HEK293 (cell line): ENCODE results near the gene TRAF3.

Experiments
- CTCF ChIA-PET: fragments of 350-600 bp; formaldehyde crosslinking; extraction: SDS; loops from one replicate; lab custom pipeline; 2021; ENCODE audit warnings: antibody characterized with exemption; lab: Yijun Ruan, JAX
- POLR2A ChIA-PET: fragments of 300-600 bp; formaldehyde crosslinking; extraction: SDS; loops from one replicate; lab custom pipeline; 2020; ENCODE audit warnings: antibody characterized with exemption, inconsistent platforms; lab: Yijun Ruan, JAX
- H3K27ac ChIP-seq: fragments of 200-500 bp; sonication (Bioruptor generic); 2 replicates; pipeline ENCODE4 v1.5.1; 2014; ENCODE audit warnings: low read depth, low read length, control low read depth, inconsistent platforms; ENCODE audit errors: extremely low read depth
- H3K36me3 ChIP-seq, 2 experiments: fragments of 200-500 bp in 1 of 2; sonication (Bioruptor generic) in 1 of 2; 1 replicate in 1 of 2; 2 replicates in 1 of 2; pipeline ENCODE4 v1.5.1; 2014 to 2017; ENCODE audit warnings: inconsistent platforms in 2 of 2, low read length in 2 of 2; ENCODE audit not compliant: control insufficient read depth in 2 of 2, insufficient read depth in 1 of 2
- H3K4me1 ChIP-seq: fragments of 200-500 bp; sonication (Bioruptor generic); 2 replicates; pipeline ENCODE4 v1.5.1; 2014; ENCODE audit warnings: mild to moderate bottlenecking, low read length, inconsistent platforms; ENCODE audit not compliant: control insufficient read depth, insufficient read depth
- H3K4me3 ChIP-seq: 2 replicates; pipeline ENCODE4 v1.5.1; 2011; ENCODE audit warnings: low read depth, mild to moderate bottlenecking, control low read depth, low read length, moderate library complexity
- H3K9me3 ChIP-seq: fragments of 200-500 bp; sonication (Bioruptor generic); 2 replicates; pipeline ENCODE4 v1.5.1; 2014; ENCODE audit warnings: low read depth, low read length, inconsistent platforms; ENCODE audit not compliant: control insufficient read depth, insufficient read depth
- AEBP2 ChIP-seq: fragments of 450-650 bp; formaldehyde crosslinking; IDR thresholded peaks from 2 replicates; pipeline ENCODE4 v1.5.1; 2016; ENCODE audit warnings: missing biosample characterization, missing genetic modification characterization, borderline replicate concordance
- PBX3 ChIP-seq: sonication (generic); formaldehyde crosslinking; IDR thresholded peaks from 2 replicates; pipeline ENCODE4 v1.8.1; 2022; ENCODE audit warnings: mild to moderate bottlenecking, moderate library complexity, missing genetic modification reagents
- PRDM6 ChIP-seq: fragments of 450-650 bp; formaldehyde crosslinking; IDR thresholded peaks from 2 replicates; pipeline ENCODE4 v1.5.1; 2017; ENCODE audit warnings: missing biosample characterization, missing genetic modification characterization
- REST ChIP-seq: fragments of 450-650 bp; formaldehyde crosslinking; IDR thresholded peaks from 2 replicates; pipeline ENCODE4 v1.5.1; 2016; ENCODE audit warnings: missing biosample characterization, missing genetic modification characterization
- SP7 ChIP-seq: fragments of 450-650 bp; formaldehyde crosslinking; IDR thresholded peaks from 2 replicates; pipeline ENCODE4 v1.5.1; 2016; ENCODE audit warnings: missing biosample characterization, missing genetic modification characterization
- ZBTB1 ChIP-seq: fragments of 450-650 bp; formaldehyde crosslinking; IDR thresholded peaks from 2 replicates; pipeline ENCODE4 v1.5.1; 2016; ENCODE audit warnings: missing biosample characterization, missing genetic modification characterization
- ZBTB17 ChIP-seq: fragments of 450-650 bp; formaldehyde crosslinking; IDR thresholded peaks from 2 replicates; pipeline ENCODE4 v1.5.1; 2016; ENCODE audit warnings: missing biosample characterization, missing genetic modification characterization
- ZBTB21 ChIP-seq: fragments of 450-650 bp; formaldehyde crosslinking; IDR thresholded peaks from 2 replicates; pipeline ENCODE4 v1.5.1; 2017; ENCODE audit warnings: missing biosample characterization, missing genetic modification characterization
- ZNF114 ChIP-seq: fragments of 450-650 bp; formaldehyde crosslinking; IDR thresholded peaks from 2 replicates; pipeline ENCODE4 v1.5.0; 2017; ENCODE audit warnings: missing biosample characterization, missing genetic modification characterization
- ZNF132 ChIP-seq: fragments of 450-650 bp; formaldehyde crosslinking; IDR thresholded peaks from 2 replicates; pipeline ENCODE4 v1.5.1; 2017; ENCODE audit warnings: missing biosample characterization, missing genetic modification characterization, borderline replicate concordance
- ZNF133 ChIP-seq: fragments of 450-650 bp; formaldehyde crosslinking; IDR thresholded peaks from 2 replicates; pipeline ENCODE4 v1.5.1; 2016; ENCODE audit warnings: missing biosample characterization, missing genetic modification characterization
- ZNF138 ChIP-seq: fragments of 450-650 bp; formaldehyde crosslinking; IDR thresholded peaks from 2 replicates; pipeline ENCODE4 v1.5.1; 2016; ENCODE audit warnings: missing biosample characterization, missing genetic modification characterization, borderline replicate concordance
- ZNF146 ChIP-seq: fragments of 450-650 bp; formaldehyde crosslinking; IDR thresholded peaks from 2 replicates; pipeline ENCODE4 v1.5.1; 2016; ENCODE audit warnings: missing biosample characterization, missing genetic modification characterization
- ZNF2 ChIP-seq: fragments of 450-650 bp; formaldehyde crosslinking; IDR thresholded peaks from 2 replicates; pipeline ENCODE4 v1.5.1; 2016; ENCODE audit warnings: missing biosample characterization, missing genetic modification characterization
- ZNF311 ChIP-seq: fragments of 450-650 bp; formaldehyde crosslinking; IDR thresholded peaks from 2 replicates; pipeline ENCODE4 v1.5.1; 2017; ENCODE audit warnings: missing biosample characterization, missing genetic modification characterization, borderline replicate concordance
- ZNF335 ChIP-seq: fragments of 450-650 bp; formaldehyde crosslinking; conservative IDR thresholded peaks from 2 replicates; pipeline ENCODE4 v1.5.1; 2016; ENCODE audit warnings: missing biosample characterization, missing genetic modification characterization
- ZNF362 ChIP-seq: fragments of 450-650 bp; formaldehyde crosslinking; IDR thresholded peaks from 2 replicates; pipeline ENCODE4 v1.5.1; 2016; ENCODE audit warnings: missing biosample characterization, missing genetic modification characterization
- ZNF549 ChIP-seq: fragments of 450-650 bp; IDR thresholded peaks from 2 replicates; pipeline ENCODE4 v1.5.1; 2018; ENCODE audit warnings: missing biosample characterization, missing genetic modification characterization, mild to moderate bottlenecking, inconsistent platforms, moderate library complexity
- ZNF580 ChIP-seq: fragments of 450-650 bp; formaldehyde crosslinking; IDR thresholded peaks from 2 replicates; pipeline ENCODE4 v1.5.1; 2016; ENCODE audit warnings: missing biosample characterization, missing genetic modification characterization
- ZNF701 ChIP-seq: fragments of 450-650 bp; formaldehyde crosslinking; IDR thresholded peaks from 2 replicates; pipeline ENCODE4 v1.5.1; 2016; ENCODE audit warnings: missing biosample characterization, missing genetic modification characterization
- ZNF777 ChIP-seq: fragments of 450-650 bp; formaldehyde crosslinking; IDR thresholded peaks from 2 replicates; pipeline ENCODE4 v1.5.1; 2017; ENCODE audit warnings: missing biosample characterization, missing genetic modification characterization, borderline replicate concordance
- ZNF837 ChIP-seq: fragments of 450-650 bp; formaldehyde crosslinking; IDR thresholded peaks from 2 replicates; pipeline ENCODE4 v1.5.1; 2016; ENCODE audit warnings: missing biosample characterization, missing genetic modification characterization
- TF ChIP-seq, protein P1 (sequence below): fragments of 450-650 bp; formaldehyde crosslinking; IDR thresholded peaks from 2 replicates; pipeline ENCODE4 v1.5.1; 2016; ENCODE audit warnings: missing biosample characterization, missing genetic modification characterization, low read depth
- TF ChIP-seq, protein P2 (sequence below): fragments of 450-650 bp; formaldehyde crosslinking; IDR thresholded peaks from 2 replicates; pipeline ENCODE4; 2016; ENCODE audit warnings: missing biosample characterization, missing genetic modification characterization

Gene TRAF3

GRCh38 chr14:102949062-102949800 is 172.0 kb downstream of the TRAF3 start (continued):
- TF ChIP-seq, protein P1, sequence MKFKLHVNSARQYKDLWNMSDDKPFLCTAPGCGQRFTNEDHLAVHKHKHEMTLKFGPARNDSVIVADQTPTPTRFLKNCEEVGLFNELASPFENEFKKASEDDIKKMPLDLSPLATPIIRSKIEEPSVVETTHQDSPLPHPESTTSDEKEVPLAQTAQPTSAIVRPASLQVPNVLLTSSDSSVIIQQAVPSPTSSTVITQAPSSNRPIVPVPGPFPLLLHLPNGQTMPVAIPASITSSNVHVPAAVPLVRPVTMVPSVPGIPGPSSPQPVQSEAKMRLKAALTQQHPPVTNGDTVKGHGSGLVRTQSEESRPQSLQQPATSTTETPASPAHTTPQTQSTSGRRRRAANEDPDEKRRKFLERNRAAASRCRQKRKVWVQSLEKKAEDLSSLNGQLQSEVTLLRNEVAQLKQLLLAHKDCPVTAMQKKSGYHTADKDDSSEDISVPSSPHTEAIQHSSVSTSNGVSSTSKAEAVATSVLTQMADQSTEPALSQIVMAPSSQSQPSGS = no peak
- TF ChIP-seq ZNF777 (no peak), ZBTB1 (tag by site-specific recombination) (no peak), ZNF2 (no peak), AEBP2 (tag by site-specific recombination) (no peak), ZNF138 (tag by site-specific recombination) (no peak), ZNF335 (tag by site-specific recombination) (no peak), ZNF837 (no peak), ZBTB21 (tag by site-specific recombination) (no peak)
- TF ChIP-seq, protein P2, sequence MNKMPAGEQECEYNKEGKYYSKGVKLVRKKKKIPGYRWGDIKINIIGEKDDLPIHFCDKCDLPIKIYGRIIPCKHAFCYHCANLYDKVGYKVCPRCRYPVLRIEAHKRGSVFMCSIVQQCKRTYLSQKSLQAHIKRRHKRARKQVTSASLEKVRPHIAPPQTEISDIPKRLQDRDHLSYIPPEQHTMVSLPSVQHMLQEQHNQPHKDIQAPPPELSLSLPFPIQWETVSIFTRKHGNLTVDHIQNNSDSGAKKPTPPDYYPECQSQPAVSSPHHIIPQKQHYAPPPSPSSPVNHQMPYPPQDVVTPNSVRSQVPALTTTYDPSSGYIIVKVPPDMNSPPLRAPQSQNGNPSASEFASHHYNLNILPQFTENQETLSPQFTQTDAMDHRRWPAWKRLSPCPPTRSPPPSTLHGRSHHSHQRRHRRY (tag by site-specific recombination) = no peak

DNA sequence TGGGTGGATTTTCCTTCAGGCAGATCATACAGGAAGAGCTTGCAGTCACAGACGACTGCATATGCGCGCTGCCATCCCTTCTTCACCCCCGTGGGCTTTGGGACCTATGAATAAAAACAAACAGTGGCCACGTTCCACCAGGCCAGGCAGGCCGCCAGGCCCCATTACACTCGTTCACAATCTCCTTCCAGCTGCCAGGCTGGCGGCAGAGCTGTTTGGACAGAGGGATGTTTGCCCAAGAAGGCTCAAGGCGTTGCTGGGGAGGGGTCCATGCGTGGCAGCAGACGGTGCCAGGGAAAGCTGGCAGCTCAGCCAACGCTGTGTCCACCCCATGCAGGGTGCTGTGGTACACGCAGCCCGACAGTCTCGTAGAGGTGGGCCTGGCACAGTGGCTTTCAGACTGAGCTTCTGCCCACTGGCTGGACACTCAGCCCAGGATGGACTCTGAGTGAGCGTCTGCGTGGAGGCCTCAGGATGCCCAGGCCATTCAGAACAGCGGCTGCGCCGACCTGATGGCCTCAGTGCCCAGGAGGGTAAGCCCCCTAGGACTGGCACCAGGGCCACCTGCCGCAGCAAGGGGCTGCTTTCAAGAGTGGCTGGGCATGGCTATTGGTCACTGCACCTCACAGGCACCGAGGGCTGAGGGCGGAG is 172.7 kb downstream of the TRAF3 start:
- Histone ChIP-seq H3K27ac (no peak overlapping the region), H3K36me3 (peaks cover 7 to 87% of the 10 kb centered on the region in 2 experiments; a peak in 2 of 3 replicates), H3K4me3 (no peak overlapping the region), H3K9me3 (no peaks in the 10 kb centered on the region), H3K4me1 (no peaks in the 10 kb centered on the region)
- ChIA-PET CTCF (no interaction called here), POLR2A (no interaction called here)
- TF ChIP-seq ZBTB17 (tag by site-specific recombination) = no peak
- no peak for TF ChIP-seq ZNF580
- TF ChIP-seq ZNF146 (tag by site-specific recombination) = no peak
- no peak for TF ChIP-seq REST (tag by site-specific recombination)
- TF ChIP-seq PBX3 (CRISPR knock-in tag) = no peak
- TF ChIP-seq ZNF701 (tag by site-specific recombination) = no peak
- no peak for TF ChIP-seq ZNF549
- TF ChIP-seq SP7 (tag by site-specific recombination) = no peak
- no peak for TF ChIP-seq ZNF362 (tag by site-specific recombination)
- TF ChIP-seq ZNF132 (tag by site-specific recombination) = no peak
- no peak for TF ChIP-seq ZNF133
- no peak for TF ChIP-seq PRDM6
- TF ChIP-seq ZNF114 (tag by site-specific recombination) = no peak
- TF ChIP-seq ZNF311 (tag by site-specific recombination) = no peak
